ENCODE data around the gene ADCY1.

ADCY1 gene

DNA sequence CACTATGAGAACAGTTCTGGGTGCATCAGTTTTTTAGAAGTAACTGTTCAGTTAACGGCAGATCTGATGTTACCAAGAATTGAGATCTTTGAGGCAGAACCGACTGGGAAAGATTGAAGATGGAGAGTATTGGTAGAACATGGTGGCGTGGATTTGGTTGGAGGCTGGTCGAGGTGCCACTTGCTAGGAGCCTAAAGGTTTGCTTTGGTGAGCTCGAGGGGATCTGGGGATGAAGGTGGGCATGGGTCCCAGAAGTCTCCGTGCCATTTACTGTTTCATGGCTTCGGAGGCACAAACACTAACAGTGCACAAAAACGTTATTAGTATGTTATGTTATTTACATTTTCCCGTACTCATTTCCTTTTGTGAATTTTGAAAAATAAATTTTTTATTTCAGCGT is 81.4 kb downstream of the ADCY1 start:
- DNase-seq = no peak

DNA sequence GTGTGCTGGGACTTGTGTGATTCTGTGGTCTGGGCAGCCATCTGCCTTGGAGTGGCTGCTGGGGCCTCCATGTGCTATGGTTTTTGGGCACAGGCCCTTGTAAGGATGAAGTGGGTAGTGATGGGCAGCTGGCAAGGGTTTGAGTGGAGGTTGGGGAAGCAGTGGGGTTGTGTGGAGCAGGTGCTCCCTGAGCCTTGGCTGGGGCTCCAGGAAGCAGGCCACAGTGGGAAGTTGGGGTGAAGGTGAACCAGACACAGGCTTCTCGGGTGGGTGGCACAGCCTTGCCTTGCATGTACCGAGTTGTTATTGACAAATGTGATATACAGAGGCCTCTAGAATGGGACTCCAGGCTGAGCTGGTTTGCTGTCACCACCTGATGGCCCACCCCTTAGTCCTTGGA is 82.3 kb downstream of the ADCY1 start:
- DNase-seq = no peak

DNA sequence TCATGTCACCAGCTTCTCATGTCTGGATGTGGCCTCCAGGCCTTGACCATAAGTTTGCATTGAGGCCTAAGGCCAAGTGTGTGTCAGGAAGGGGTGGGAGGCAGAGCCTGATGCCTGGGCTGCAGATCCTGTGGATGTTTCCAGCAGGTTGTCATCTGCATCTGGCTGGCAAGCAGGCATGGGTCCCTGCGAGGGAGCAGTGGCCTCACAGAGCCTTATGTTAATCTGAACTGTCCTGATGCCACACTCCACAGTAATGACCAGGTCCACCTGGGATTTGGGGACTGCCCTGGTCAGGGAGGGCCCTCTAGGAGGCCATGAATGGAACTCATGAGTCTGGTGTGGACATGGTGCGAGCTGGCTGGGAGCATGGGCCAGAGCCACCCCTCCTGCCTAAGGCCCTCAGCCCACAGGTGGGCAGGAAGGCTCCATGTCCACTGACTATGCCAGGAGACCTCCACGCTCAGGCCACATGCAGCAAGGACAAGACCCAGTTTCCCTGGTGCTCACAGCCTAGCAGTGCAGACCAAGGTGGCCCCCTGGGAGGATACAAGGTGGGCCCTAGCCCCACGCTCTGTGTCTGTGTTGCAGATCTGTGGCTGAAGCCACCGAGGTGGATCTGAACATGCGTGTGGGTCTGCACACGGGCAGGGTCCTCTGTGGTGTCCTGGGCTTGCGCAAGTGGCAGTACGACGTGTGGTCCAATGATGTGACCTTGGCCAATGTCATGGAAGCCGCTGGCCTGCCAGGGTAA is 83.1 kb downstream of the ADCY1 start:
- DNase-seq = no peak

DNA sequence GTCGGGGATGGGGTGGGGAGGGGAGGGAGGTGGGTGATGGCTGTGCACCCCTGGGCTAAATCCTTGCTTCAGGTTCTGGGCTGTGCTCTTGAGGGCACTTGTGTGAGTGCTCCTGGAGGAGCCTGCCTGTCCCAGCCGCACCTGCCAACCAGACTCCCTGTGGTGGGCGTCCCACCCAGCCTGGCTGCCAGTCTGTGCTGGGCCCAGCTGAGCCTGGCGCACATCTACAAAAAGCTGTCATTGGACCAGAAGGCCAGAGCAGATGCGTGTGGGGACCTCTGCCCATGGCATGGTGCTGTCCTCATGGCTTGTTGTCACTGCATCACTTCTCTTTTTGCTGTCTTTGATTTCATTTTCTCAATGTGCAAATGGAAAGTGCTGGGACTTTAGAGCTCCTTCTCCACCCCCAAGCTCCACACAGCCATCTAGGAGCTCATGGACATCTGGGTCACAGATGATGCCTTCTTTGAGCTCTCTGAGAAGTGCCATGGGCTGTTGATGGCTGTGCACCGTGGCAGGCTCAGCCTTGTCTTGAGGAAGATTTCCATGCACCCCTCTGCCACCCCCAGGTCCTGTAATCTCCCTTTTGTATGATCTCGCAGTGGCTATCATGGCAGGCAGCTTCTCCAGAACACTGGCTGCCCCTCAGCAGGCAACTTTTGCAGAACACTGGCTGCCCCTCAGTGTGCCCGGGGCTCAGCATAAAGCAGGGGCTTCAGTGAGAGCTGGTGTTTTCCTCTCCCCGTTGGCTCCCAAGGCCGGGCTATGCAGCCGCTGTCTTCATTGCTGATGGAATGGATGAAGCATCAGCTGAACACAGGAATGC is 83.9 kb downstream of the ADCY1 start:
- no peak for DNase-seq

DNA sequence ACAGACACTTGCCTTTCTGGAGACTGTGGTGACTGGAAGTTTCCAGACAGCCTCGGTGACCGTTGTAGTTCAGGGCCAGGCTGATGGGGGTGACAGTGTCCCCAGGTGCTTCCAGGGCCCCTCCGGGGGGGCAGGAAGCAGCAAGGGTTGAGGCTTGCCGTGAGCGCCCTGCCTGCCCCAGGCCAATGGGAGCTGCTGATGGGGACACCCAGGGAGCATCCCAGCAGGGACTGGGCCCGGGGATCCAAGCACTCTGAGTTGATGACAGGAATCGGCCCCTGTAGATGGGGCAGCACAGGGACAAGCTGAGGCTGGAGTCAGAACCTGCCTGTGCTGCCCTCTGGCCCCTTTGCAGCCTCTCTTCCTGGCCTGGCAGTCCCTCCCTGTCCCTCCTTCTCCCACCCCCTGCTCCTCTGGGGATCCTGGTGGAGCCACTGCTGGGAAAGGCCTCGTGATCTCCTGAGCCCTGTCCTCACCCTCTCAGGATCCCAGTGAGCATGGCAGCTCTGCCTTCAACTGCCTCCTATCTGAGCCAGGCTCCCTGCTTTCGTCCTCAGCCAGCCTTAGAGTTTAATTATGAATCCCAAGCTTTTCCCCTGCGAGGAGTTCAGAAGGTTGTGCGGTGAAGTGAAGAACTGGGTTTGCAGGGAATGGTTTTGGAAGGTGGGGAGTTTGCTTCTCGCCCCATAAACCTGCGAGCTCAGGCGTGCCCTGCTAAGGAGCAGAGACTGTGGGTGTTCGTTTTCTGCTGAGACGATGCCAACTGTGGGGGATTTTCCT is 84.7 kb downstream of the ADCY1 start:
- DNase-seq = no peak

DNA sequence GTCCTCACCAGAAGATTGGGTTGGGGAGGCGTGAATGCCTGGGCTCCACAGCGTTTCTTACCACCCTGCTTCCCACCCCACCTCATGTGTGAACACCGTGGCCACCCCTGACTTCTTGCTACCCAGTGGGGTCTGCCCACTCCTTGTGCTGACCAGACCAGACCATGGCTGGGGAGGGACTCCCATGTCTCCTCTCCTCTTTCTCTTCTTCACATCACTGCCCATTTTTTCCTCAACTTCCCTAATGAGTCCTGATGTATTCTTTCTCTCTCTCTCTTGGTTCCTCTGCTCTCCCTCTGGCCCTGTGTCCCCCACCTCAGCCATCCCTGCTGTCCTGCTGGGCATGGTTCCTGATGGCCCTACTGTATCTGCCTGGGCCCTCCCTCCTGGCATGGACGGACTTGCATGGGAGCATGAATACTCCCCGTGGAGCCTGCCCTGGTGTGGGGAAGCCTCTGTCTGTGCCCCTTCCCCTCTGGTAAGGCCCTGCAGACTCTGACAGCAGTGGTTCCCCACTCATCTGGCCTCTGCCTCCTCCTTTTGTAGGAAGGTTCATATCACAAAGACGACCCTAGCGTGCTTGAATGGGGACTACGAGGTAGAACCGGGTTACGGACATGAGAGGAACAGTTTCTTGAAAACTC is 85.5 kb downstream of the ADCY1 start:
- DNase-seq = no peak

DNA sequence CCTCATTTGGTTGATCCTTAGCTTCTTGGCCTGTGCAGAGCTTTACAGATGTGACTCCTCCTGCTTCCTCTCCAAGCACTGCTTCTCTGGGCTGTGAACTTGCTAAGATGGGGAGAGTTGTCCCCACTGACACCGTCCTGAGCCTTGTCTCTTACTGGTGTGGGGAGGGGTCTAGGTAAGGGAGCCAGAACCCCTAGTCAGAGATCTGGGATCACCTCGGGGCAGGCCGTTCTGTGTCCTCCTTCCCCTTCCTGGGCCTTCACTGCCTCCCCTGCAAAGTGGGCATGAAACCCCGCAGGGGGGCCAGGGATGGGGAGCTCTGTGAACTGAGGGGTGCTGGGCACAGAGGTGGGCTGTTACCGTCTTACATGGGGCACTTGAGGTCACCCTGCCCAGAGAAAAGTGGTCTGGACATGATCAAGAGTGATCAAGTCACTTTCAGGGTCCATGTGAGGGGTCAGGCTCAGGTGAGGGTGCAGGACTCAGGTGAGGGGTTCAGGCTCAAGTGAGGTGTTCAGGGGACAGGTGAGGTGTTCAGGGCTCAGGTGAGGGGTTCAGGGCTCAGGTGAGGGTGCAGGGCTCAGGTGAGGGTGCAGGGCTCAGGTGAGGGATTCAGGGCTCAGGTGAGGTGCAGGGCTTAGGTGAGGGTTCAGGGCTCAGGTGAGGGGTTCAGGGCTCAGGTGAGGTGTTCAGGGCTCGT is 86.2 kb downstream of the ADCY1 start:
- DNase-seq = no peak

DNA sequence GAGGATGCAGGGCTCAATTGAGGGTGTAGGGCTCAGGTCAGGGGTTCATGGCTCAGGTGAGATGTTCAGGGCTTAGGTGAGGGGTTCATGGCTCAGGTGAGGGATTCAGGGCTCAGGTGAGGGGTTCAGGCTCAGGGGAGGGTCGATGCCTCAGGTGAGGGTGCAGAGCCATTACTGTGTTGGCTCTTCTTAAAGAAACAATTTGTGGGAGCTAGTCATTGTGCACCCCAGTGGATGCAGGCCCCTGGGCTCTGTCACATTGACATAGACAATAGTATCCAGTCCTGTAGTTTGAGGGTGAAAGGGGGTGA is 86.7 kb downstream of the ADCY1 start:
- DNase-seq = no peak

DNA sequence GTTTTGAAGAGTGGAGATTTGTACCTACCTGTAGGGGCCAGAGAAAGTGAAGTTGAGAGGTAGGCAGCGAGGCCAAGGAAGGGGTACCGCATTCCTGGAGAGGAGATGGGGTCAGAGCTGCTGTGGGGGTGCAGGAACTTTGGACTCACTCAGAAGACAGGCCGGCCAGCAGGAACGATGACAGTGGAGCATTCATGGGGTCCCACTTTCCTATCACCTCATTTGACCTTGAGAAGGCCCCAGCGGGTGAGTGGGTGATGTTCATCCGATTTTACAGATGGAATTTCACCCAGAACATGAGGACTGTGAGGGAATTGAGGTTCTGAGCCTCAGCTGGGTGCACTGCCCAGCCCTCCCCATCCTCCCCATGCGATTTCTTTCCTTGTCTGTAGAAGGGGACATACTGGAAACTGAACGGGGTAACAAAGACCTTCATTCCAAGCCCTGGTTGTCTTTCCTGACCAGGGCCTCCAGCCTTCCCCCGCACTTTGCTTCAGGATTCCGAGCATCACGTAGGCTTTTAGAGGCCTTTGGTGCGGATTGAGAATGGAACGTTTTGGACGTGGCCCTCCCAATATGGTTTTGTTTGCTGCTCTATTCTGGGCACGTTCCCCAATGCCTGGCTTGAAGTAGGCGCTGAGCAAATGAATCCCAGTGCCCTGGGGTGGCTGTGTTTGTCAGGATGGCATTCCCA is 87.3 kb downstream of the ADCY1 start:
- no peak for DNase-seq

DNA sequence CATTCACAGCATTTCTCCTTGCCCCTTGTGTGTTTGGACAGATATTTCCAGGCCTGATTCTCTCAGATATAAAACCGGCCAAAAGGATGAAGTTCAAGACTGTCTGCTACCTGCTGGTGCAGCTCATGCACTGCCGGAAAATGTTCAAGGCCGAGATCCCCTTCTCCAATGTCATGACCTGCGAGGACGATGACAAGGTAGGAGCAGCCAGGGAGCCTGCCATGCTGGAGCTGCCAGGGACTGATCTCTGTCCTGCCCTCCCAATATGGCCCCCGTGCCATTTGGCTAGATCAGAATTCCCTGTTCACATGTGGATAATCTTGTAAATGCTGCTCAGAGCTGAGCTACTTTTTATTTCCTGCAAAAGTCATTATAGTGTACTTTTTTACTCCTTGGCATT is 87.8 kb downstream of the ADCY1 start:
- DNase-seq = no peak

DNA sequence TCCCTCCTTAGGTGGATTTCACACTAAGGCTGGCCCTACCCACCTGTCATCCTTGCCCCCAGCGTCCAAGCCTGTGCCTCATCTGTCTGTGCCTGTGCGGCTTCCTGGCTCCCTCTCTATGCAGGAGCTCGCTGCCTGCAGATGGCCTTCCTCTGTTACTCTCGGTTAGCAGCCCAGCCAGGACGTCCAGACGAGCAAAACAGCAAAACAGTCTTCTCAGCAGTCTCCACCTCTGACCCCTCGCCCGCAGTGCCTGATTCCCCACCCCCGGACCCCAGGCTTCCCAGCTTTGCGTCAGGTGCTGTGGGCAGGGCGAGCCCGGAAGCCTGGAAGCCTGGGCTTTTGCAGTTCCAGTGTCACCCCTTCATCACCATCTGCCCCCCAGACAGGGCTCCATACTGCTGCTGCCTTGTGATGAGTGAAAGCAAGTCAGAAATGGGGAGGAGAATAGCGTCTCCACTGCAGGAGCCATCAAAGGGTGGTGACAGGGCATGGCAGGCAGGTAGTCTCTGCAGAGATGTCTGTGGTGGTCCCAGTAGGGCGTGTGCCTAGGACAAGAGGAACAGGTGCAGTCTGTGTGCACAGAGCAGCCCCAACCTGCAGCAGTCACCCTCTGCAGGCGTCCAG is 88.5 kb downstream of the ADCY1 start:
- DNase-seq = no peak

DNA sequence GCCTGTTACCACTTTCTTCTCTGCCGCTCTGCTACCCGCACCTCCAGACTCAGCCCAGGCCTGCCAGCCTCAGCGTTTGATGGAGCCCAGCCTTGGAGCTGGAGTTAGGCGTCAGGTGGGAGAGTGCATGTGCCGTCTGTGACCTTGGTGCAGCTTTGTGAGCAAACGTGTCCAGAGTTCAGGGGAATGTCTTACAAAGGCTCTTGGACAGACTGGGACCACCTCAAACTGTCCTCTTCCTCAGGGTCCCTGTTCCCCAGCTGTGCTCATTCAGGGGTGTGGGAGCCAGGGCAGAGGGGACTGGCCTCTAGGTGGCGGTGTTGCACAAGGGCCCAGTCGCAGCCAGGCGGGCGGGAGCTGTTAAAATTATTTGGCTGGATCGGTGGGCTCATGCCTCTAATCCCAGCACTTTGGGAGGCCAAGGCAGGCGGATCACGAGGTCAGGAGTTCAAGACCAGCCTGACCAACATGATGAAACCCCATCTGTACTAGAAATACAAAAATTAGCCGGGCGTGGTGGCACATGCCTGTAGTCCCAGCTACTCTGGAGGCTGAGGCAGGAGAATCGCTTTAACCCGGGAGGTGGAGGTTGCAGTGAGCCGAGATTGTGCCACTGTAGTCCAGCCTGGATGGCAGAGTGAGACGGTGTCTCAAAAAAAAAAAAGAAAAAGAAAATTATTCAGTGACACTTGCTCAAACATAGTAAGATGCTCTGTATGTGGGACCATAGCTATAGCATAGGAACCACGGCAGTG is 89.2 kb downstream of the ADCY1 start:
- DNase-seq = no peak

DNA sequence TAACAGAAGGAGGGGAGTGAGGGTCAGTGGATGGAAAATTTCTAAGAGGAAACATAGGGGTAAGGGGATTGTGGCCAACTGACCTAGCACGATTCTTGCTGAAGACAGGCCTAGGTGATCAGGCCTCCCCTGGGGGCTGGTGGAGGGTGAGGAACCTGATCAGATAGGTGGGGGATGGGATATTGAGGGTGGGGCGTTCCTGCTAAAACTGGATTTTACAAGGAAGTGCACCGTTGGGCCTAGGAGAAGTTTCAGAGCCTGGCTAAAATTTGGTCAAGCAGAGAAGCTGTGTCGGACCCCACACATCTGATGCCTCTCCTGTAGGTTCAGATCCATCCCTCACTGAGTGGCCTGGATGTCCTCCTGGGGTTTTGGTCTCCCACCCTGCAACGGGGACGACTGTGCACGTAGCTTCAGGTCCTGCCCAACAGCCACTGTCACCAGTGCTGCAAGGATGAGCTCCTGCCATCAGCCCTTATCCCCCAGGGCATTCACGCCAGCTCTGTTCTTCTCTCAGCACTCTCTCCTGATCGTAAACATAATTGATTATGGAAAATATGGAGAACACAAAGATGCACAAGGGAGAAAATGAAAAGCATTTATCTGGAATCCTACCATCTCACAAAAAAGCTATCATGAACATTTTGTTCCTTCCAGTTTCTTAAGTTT is 89.9 kb downstream of the ADCY1 start:
- DNase-seq = no peak

DNA sequence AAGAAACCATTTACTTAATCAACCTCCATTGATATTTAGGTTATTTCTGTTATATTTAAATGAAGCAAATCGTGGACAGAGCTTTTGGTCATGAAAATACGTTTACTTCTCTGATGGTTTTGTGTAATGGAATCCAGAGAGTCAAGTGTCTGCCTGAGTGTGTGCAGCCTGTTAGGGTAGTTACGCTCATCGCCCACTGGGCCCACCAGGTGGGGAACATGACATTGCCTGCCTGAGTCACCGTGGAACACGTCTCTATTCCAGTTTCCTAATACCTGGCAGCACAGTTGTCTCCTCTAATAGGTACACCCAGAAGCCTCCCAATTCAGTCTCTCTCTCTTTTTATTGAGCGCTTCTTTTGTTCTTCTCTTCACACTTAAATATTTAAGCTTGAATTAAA is 91.0 kb downstream of the ADCY1 start:
- no peak for DNase-seq

DNA sequence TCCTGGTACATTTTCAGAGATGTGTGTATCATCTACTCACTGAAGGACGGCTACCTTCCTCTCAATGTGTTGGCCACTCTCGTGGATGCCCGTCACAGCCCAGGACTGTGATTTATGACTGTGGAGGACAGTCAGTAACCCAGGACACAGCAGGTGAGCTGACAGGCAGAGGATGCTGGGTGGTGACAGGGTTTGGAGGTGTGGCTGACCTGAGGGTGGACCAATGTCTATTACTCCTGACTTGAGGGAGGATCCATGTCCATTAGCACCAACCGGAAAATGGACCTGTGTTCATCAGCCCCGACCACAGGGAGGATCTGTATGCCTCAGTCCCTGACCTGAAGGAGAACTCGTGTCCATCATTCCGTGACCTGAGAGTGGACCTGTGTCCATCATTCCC is 96.1 kb downstream of the ADCY1 start:
- DNase-seq = no peak

DNA sequence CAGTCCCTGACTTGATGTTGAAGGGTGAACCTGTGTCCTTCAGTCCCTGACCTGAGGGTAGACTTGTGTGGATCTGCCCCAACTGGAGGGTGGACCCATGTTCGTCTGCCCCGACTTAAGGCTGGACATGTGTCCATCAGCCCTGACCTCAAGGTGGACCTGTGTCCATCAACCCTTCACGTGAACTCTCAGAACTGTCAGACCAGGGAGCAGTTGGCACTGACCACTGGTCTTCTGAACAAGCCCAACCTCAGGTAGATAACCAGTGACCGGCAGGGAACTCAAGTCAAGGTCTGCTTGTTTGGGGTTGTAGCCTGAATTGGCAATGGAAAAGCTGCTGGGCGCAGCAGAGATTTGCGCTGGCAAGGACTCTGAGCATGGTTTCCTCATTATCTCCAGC is 96.5 kb downstream of the ADCY1 start:
- no peak for DNase-seq

DNA sequence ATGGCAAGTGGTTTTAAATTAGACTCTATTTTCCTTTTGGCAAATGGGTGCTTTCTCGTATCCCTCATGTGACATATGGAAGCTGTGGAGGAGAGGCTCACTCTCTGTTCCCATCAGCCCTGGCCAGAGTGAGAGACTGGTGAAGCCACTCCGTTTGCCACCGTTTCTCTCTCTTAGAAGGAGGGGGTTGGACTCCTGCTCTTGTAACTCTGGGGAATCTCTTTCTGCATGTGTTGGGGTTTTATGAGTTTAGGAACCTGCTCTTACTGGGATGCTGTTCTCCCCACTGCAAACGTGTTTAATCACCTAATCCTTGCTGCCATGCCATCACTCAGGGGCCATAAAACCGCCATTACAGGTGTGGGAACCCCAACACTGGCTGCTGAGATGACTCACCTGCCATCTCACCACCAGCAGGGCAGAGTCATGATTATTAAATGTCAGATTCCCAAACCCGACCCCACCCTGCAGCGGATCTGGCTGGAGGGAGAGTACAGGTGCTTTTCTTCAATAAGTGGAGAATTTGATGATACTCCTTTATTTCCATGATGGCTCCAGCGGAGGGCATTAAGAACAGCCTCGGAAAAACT is 103.2 kb downstream of the ADCY1 start:
- no peak for DNase-seq

DNA sequence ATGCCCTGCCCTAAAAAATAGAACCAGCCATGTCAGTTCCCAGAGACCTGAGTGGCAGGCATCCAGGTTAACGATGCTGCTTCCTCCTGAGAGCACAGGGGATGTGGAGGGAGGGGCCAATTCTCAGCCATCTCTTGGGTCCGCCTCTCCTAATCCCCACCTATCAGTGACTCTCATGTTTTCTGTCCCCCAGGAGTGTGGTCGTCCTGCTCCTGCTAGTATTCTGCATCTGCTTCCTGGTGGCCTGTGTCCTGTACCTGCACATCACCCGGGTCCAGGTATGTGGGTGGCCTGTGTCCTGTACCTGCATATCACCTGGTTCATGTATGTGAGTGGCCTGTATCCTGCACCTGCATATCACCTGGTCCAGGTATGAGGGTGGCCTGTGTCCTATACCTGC is 105.3 kb downstream of the ADCY1 start:
- no peak for DNase-seq

DNA sequence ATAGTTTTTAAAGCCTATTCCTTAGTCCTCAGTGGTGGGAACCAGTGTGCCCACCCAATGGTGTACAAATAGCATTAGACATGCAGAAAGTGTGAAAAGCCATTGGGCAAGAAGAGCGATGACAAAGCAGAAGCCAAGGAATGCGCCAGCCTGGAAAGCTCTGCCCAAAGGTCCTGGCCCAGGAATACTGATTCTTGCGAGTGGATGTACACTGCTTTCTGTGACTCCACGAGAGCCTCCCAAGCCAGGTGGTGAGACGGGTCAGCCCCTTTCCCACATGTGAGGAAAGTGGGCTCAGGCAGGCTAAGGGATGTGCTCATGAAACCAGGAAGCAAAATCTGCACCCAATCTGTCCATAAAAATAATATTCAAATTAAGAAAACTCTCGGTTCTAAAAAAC is 106.6 kb downstream of the ADCY1 start:
- no peak for DNase-seq
